Calu3 (cell line): ENCODE data around the gene CRP. TPM values are rescaled to one million over a fixed set of nuclear protein-coding genes. Genes with fewer than 3 reads are reported as not detected.

ENCODE experiments used
- BruUV-seq: library from RNA; stranded (reverse); fragments of 400-500 nt; replicated peaks from 2 replicates; lab custom pipeline; 2021; lab: Mats Ljungman, UMichigan
- CTCF ChIA-PET: fragments of 300-600 bp; sonication (Branson Sonifier 250); formaldehyde crosslinking; loops from one replicate; lab custom pipeline; 2022; ENCODE audit warnings: antibody characterized with exemption; lab: Charles Lee
- DNase-seq: peaks from one replicate; pipeline ENCODE4 v3.0.0; 2022
- H3K27ac Mint-ChIP-seq: one replicate; pipeline ENCODE4 v1.8.0; 2022; ENCODE audit warnings: mixed read lengths; ENCODE audit not compliant: unreplicated experiment
- H3K27me3 Mint-ChIP-seq: one replicate; pipeline ENCODE4 v1.8.0; 2022; ENCODE audit warnings: mixed read lengths; ENCODE audit not compliant: unreplicated experiment
- H3K36me3 Mint-ChIP-seq: one replicate; pipeline ENCODE4 v1.8.0; 2022; ENCODE audit warnings: mild to moderate bottlenecking, moderate library complexity, mixed read lengths; ENCODE audit not compliant: insufficient read depth, unreplicated experiment
- H3K4me1 Mint-ChIP-seq: one replicate; pipeline ENCODE4 v1.8.0; 2022; ENCODE audit warnings: mild to moderate bottlenecking, low read depth, mixed read lengths; ENCODE audit not compliant: unreplicated experiment
- H3K4me3 Mint-ChIP-seq: one replicate; pipeline ENCODE4 v1.8.0; 2022; ENCODE audit warnings: mild to moderate bottlenecking, low read depth, moderate library complexity, mixed read lengths; ENCODE audit not compliant: unreplicated experiment
- H3K9me3 Mint-ChIP-seq: one replicate; pipeline ENCODE4 v1.8.0; 2022; ENCODE audit warnings: low read depth, mixed read lengths; ENCODE audit not compliant: unreplicated experiment
- CTCF ChIP-seq: fragments of 200-600 bp; IDR thresholded peaks from one replicate; pipeline ENCODE4 v1.8.0; 2022; ENCODE audit warnings: antibody characterized with exemption; ENCODE audit not compliant: unreplicated experiment
- intact Hi-C: fragments of 100-400 bp; cut with micrococcal nuclease; formaldehyde crosslinking; loops from one replicate; pipeline ENCODE4 v1.10.0; 2022; ENCODE audit not compliant: unreplicated experiment
- total RNA-seq: library from RNA; stranded (reverse); gene quantifications from 2 replicates; pipeline ENCODE4 v1.2.3, GENCODE V29; 2022

The CRP gene
- total RNA-seq, 1 experiment from 2014 or later, result 0.80 TPM

DNA sequence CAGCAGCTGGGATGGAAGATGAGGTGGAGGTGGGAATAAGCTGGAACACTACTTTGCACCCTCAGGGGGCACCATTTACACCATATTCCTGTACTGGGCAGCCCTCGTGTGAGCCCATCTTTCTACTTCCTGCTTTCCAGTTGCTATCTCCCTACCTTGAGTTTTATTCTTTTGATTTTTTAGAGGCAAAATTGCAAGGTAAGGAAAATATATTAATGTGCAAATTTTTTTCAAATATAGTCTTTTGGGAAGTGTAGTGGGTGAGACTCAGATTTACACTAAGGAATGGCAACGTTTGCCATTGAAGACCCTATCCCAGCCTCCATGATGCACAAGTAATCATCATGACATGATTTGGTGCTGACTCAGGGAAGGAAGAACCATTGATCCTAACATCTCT, 35.2 kb upstream of the CRP start:
- no peak for TF ChIP-seq CTCF

GRCh38 chr1:159748370-159748769, 34.0 kb upstream of the CRP start:
- H3K4me3 Mint-ChIP-seq, result no peak overlapping the region
- CTCF ChIA-PET, result no interaction called here
- no peak for DNase-seq
- no peaks in the 10 kb centered on the region for H3K9me3 Mint-ChIP-seq
- no peak for TF ChIP-seq CTCF
- H3K27ac Mint-ChIP-seq, result no peak overlapping the region
- BruUV-seq, result no TSS peak
- intact Hi-C loops, result no loop called here
- H3K27me3 Mint-ChIP-seq, result no peaks in the 10 kb centered on the region
- H3K4me1 Mint-ChIP-seq, result peaks cover 13% of the 10 kb centered on the region
- H3K36me3 Mint-ChIP-seq, result peaks cover 6% of the 10 kb centered on the region

More for the DNA sequence above, 35.2 kb upstream of the CRP start:
- Mint-ChIP-seq H3K4me1 (peaks cover 20% of the 10 kb centered on the region), H3K27ac (no peak overlapping the region), H3K4me3 (no peak overlapping the region), H3K36me3 (peaks cover 6% of the 10 kb centered on the region), H3K9me3 (no peaks in the 10 kb centered on the region), H3K27me3 (no peaks in the 10 kb centered on the region)
- no TSS peak for BruUV-seq
- no peak for DNase-seq
- CTCF ChIA-PET, result no interaction called here
- intact Hi-C loops, result no loop called here

DNA sequence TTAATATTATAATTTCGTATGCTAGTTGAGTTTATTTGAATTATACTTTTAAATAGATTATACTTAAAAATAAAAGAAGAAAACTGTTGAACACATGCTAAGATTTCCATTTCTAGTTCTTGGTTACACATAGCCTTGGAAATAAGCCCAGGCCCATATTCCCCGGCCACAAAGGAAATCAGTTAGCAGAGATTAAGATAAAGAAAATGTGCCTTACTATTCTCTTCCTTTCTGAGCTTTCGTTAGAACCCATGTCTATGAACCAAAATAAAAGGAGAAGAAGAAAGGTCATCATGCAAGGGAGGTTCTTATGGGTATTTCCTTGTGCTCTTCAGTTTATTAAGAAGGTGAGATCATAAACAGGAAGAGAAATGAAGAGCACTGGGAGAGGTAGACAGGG, 32.3 kb upstream of the CRP start:
- BruUV-seq, result no TSS peak
- H3K4me1 Mint-ChIP-seq, result peaks cover 1% of the 10 kb centered on the region

GRCh38 chr1:159743651-159744410, 29.4 kb upstream of the CRP start:
- TF ChIP-seq CTCF, result no peak
- DNase-seq, result no peak
- Mint-ChIP-seq H3K9me3 (no peaks in the 10 kb centered on the region), H3K4me1 (no peaks in the 10 kb centered on the region), H3K4me3 (no peak overlapping the region), H3K36me3 (no peaks in the 10 kb centered on the region), H3K27me3 (no peaks in the 10 kb centered on the region), H3K27ac (no peak overlapping the region)
- intact Hi-C loops, result no loop called here
- CTCF ChIA-PET, result no interaction called here
- BruUV-seq, result no TSS peak

More for the DNA sequence above, 32.3 kb upstream of the CRP start:
- Mint-ChIP-seq H3K4me3 (no peak overlapping the region), H3K27me3 (no peaks in the 10 kb centered on the region), H3K27ac (no peak overlapping the region), H3K9me3 (no peaks in the 10 kb centered on the region), H3K36me3 (no peaks in the 10 kb centered on the region)
- intact Hi-C loops, result no loop called here
- TF ChIP-seq CTCF, result no peak
- DNase-seq, result no peak
- CTCF ChIA-PET, result no interaction called here
